Activated CD8-positive, alpha-beta T cell treated with anti-CD3 and anti-CD28 coated beads for 36 hours (primary cell): ENCODE measurements around the gene GPR173. TPM values are rescaled to one million over a fixed set of nuclear protein-coding genes. Genes with fewer than 3 reads are reported as not detected.
A peak's percentile ranks its signal among the peaks of the same experiment; 100 is the strongest.

Experiments used
- ATAC-seq: fragments of 200-7000 bp; cut with Tn5 transposase; one replicate; pipeline ENCODE4 v1.10.0; 2021; ENCODE audit warnings: mild to moderate bottlenecking, moderate library complexity
- CTCF ChIA-PET: fragments of 350-600 bp; sonication (Branson Sonifier 250); formaldehyde crosslinking; loops from one replicate; lab custom pipeline; 2021; ENCODE audit warnings: antibody characterized with exemption; lab: Charles Lee
- POLR2A ChIA-PET: fragments of 350-600 bp; sonication (Branson Sonifier 250); formaldehyde crosslinking; loops from one replicate; lab custom pipeline; 2021; ENCODE audit warnings: antibody characterized with exemption; lab: Charles Lee
- DNase-seq: peaks from one replicate; pipeline ENCODE4 v3.0.0-alpha.2; 2020
- H3K27ac Mint-ChIP-seq: one replicate; pipeline ENCODE4 v1.8.0; 2021; ENCODE audit warnings: mild to moderate bottlenecking, mixed read lengths
- H3K27me3 Mint-ChIP-seq: one replicate; pipeline ENCODE4 v1.8.0; 2021; ENCODE audit warnings: mixed read lengths
- H3K36me3 Mint-ChIP-seq: one replicate; pipeline ENCODE4 v1.8.0; 2021; ENCODE audit warnings: low read depth, mixed read lengths
- H3K4me1 Mint-ChIP-seq: one replicate; pipeline ENCODE4 v1.8.0; 2021; ENCODE audit warnings: low read depth, mixed read lengths
- H3K4me3 Mint-ChIP-seq: one replicate; pipeline ENCODE4 v1.8.0; 2021; ENCODE audit warnings: mild to moderate bottlenecking, moderate library complexity, mixed read lengths
- H3K9me3 Mint-ChIP-seq: one replicate; pipeline ENCODE4 v1.8.0; 2021; ENCODE audit warnings: mixed read lengths
- CTCF ChIP-seq: fragments of 200-600 bp; IDR thresholded peaks from one replicate; pipeline ENCODE4 v1.8.0; 2022; ENCODE audit warnings: antibody characterized with exemption, mild to moderate bottlenecking
- intact Hi-C: fragments of 100-400 bp; cut with micrococcal nuclease; formaldehyde crosslinking; loops from one replicate; pipeline ENCODE4 v1.10.0; 2022
- total RNA-seq, 2 experiments: library from RNA; stranded (reverse); gene quantifications; one replicate each; pipeline ENCODE4 v1.2.3, GENCODE V29; 2021

The GPR173 gene
- total RNA-seq, 2 experiments from 2014 or later = 0.36 to 0.70 TPM

- DNase-seq (no peak), ATAC-seq (no peak)
- Mint-ChIP-seq H3K27me3 (no peaks in the 10 kb centered on the region), H3K27ac (peak overlapping the region; percentile 90), H3K36me3 (no peaks in the 10 kb centered on the region), H3K4me1 (peaks cover 9% of the 10 kb centered on the region), H3K9me3 (no peaks in the 10 kb centered on the region), H3K4me3 (peak overlapping the region; percentile 93)
- intact Hi-C loops = no loop called here
- POLR2A ChIA-PET = interaction anchor here (1.0 kb wide), 1 partner anchor 12 kb away, joined by 4 read pairs; the partner anchor contains the start of gene TSPYL2
- no peak for TF ChIP-seq CTCF
- CTCF ChIA-PET = interaction anchor here (1.8 kb wide), 1 partner anchor 23 kb away, joined by 9 read pairs; no protein-coding TSS in a partner anchor
Observed at GRCh38 chrX:53094582-53094905, 46.0 kb downstream of the GPR173 start.

- ChIA-PET POLR2A (no interaction called here), CTCF (interaction anchor here (0.7 kb wide), 1 partner anchor 267 kb away, joined by 3 read pairs; no protein-coding TSS in a partner anchor)
- no peak for TF ChIP-seq CTCF
- no peaks in the 10 kb centered on the region for H3K36me3 Mint-ChIP-seq
- ATAC-seq = no peak
- intact Hi-C loops = no loop called here
- H3K27me3 Mint-ChIP-seq = no peaks in the 10 kb centered on the region
- DNase-seq = no peak
- H3K4me1 Mint-ChIP-seq = peaks cover 9% of the 10 kb centered on the region
- H3K27ac Mint-ChIP-seq = no peak overlapping the region
- H3K9me3 Mint-ChIP-seq = no peaks in the 10 kb centered on the region
- peak overlapping the region; percentile 14 for H3K4me3 Mint-ChIP-seq
Observed at GRCh38 chrX:53095796-53096195, 47.2 kb downstream of the GPR173 start.

- intact Hi-C loops = no loop called here
- no peaks in the 10 kb centered on the region for H3K9me3 Mint-ChIP-seq
- ATAC-seq (no peak), DNase-seq (no peak)
- ChIA-PET CTCF (no interaction called here), POLR2A (no interaction called here)
- TF ChIP-seq CTCF = no peak
- H3K4me1 Mint-ChIP-seq = peaks cover 2% of the 10 kb centered on the region
- no peak overlapping the region for H3K4me3 Mint-ChIP-seq
- no peak overlapping the region for H3K27ac Mint-ChIP-seq
- no peaks in the 10 kb centered on the region for H3K27me3 Mint-ChIP-seq
- H3K36me3 Mint-ChIP-seq = peaks cover 7% of the 10 kb centered on the region
Observed at GRCh38 chrX:53114864-53115549, 66.4 kb downstream of the GPR173 start.

GRCh38 chrX:53115550-53115874, 66.9 kb downstream of the GPR173 start:
- no peaks in the 10 kb centered on the region for H3K27me3 Mint-ChIP-seq
- H3K4me3 Mint-ChIP-seq = no peak overlapping the region
- peaks cover 6% of the 10 kb centered on the region for H3K36me3 Mint-ChIP-seq
- H3K9me3 Mint-ChIP-seq = no peaks in the 10 kb centered on the region
- H3K4me1 Mint-ChIP-seq = peaks cover 2% of the 10 kb centered on the region
- DNase-seq = no peak
- ChIA-PET POLR2A (no interaction called here), CTCF (no interaction called here)
- TF ChIP-seq CTCF = no peak
- H3K27ac Mint-ChIP-seq = no peak overlapping the region
- intact Hi-C loops = no loop called here
- ATAC-seq = no peak

GRCh38 chrX:53116101-53116500, 67.5 kb downstream of the GPR173 start:
- ATAC-seq (no peak), DNase-seq (no peak)
- intact Hi-C loops = no loop called here
- POLR2A ChIA-PET = no interaction called here
- CTCF ChIA-PET = no interaction called here
- H3K27ac Mint-ChIP-seq = no peak overlapping the region
- no peak overlapping the region for H3K4me3 Mint-ChIP-seq
- no peak for TF ChIP-seq CTCF
- peaks cover 6% of the 10 kb centered on the region for H3K36me3 Mint-ChIP-seq
- H3K27me3 Mint-ChIP-seq = no peaks in the 10 kb centered on the region
- H3K4me1 Mint-ChIP-seq = peaks cover 2% of the 10 kb centered on the region
- no peaks in the 10 kb centered on the region for H3K9me3 Mint-ChIP-seq
